ENCODE data around the gene TIE1. TPM values are rescaled to one million over a fixed set of nuclear protein-coding genes. Genes with fewer than 3 reads are reported as not detected.

Gene TIE1
- total and polyA plus RNA-seq, 9 of the 15 experiments (the other 6 are each of a cell fraction or from before 2014, with no cell fraction given) = 0.07 to 0.49 (median 0.14) TPM; not detected in 4

GRCh38 chr1:43345120-43345519 is 44.3 kb downstream of the TIE1 start (continued):
- TF ChIP-seq EGR1 (conservative IDR thresholded peaks at IDR 0.05) (peak; percentile 98), BHLHE40 (IDR thresholded peaks at IDR 0.05; ENCODE audit: low read length) (peak; percentile 55; the same call in 1 of the 2 replicates), BMI1 (IDR thresholded peaks at IDR 0.05; ENCODE audit: low read length) (no peak), KAT2B (IDR thresholded peaks at IDR 0.05; ENCODE audit: low read depth, low read length) (no peak), ELF2 (CRISPR knock-in tag; IDR thresholded peaks at IDR 0.05) (no peak), RB1 (IDR thresholded peaks at IDR 0.05; ENCODE audit: low read depth) (no peak), ZBTB2 (IDR thresholded peaks at IDR 0.05) (peak; percentile 54; the same call in 1 of the 2 replicates), SNAPC5 (CRISPR knock-in tag; IDR thresholded peaks at IDR 0.05) (no peak), TAL1 (IDR thresholded peaks at IDR 0.05) (peak; percentile 65), ERF (CRISPR knock-in tag; IDR thresholded peaks at IDR 0.05) (no peak), SMARCC2 (IDR thresholded peaks at IDR 0.05; ENCODE audit: low read depth) (peak; percentile 67; the same call in 1 of the 2 replicates), MEF2A (IDR thresholded peaks at IDR 0.05; ENCODE audit: control insufficient read depth, low read depth, low read length) (peak; percentile 73), FOXM1 (IDR thresholded peaks at IDR 0.05; ENCODE audit: low read depth) (peak; percentile 50; the same call in 1 of the 2 replicates), FOXM1 (CRISPR knock-in tag; IDR thresholded peaks at IDR 0.05; ENCODE audit: low read depth) (no peak), STAT5B (CRISPR knock-in tag; IDR thresholded peaks at IDR 0.05) (no peak), NCOR1 (IDR thresholded peaks at IDR 0.05) (peak; percentile 87), MEF2D (tag; conservative IDR thresholded peaks at IDR 0.05; ENCODE audit: low read depth) (peak; percentile 72), KLF13 (tag; IDR thresholded peaks at IDR 0.05; ENCODE audit: borderline replicate concordance, low read depth) (no peak), ZNF12 (CRISPR knock-in tag; IDR thresholded peaks at IDR 0.05) (no peak), TCFL5 (CRISPR knock-in tag; conservative IDR thresholded peaks at IDR 0.05) (no peak), CBFA2T3 (IDR thresholded peaks at IDR 0.05) (peak; percentile 94), ZNF280B (CRISPR knock-in tag; IDR thresholded peaks at IDR 0.05) (no peak), LEF1 (IDR thresholded peaks at IDR 0.05) (peak; percentile 36; the same call in 1 of the 2 replicates), ZBED1 (IDR thresholded peaks at IDR 0.05) (no peak), FOS (IDR thresholded peaks at IDR 0.05; ENCODE audit: extremely low read depth, insufficient read length) (peak; percentile 22), MTA2 (IDR thresholded peaks at IDR 0.05; ENCODE audit: low read depth) (0 out of 2 replicates have a peak, but pooled peaks have one; percentile 11), TOE1 (IDR thresholded peaks at IDR 0.05; ENCODE audit: borderline replicate concordance) (peak; percentile 17; the same call in 1 of the 2 replicates), TOE1 (CRISPR knock-in tag; IDR thresholded peaks at IDR 0.05; ENCODE audit: borderline replicate concordance, low read depth) (no peak), BRF2 (IDR thresholded peaks at IDR 0.05; ENCODE audit: borderline replicate concordance, insufficient read depth, insufficient read length) (no peak), MYNN (IDR thresholded peaks at IDR 0.05) (peak; percentile 83; the same call in 1 of the 2 replicates), MYNN (CRISPR knock-in tag; IDR thresholded peaks at IDR 0.05) (no peak)
